ENCODE data around the gene RHPN2. TPM values are rescaled to one million over a fixed set of nuclear protein-coding genes. Genes with fewer than 3 reads are reported as not detected.
"Not testable (repeated sequence)": the region's sequence is repeated elsewhere in the genome, so short reads cannot be mapped to it uniquely, and the experiment has no call there.

The RHPN2 gene
- polyA plus RNA-seq, 3 donors: 17.4 to 21.3 (median 18.4) TPM

- no peak for DNase-seq (ENCODE audit: low read depth in 3 of 3, low spot score in 2 of 3)
Measured at GRCh38 chr19:33067121-33067520, 2.4 kb upstream of the RHPN2 start.

- no peak for DNase-seq (ENCODE audit: low read depth in 3 of 3, low spot score in 2 of 3)
Measured at GRCh38 chr19:33066543-33066942, 1.9 kb upstream of the RHPN2 start.

GRCh38 chr19:33064458-33064791 is 263 bp downstream of the RHPN2 start:
- DNase-seq (ENCODE audit: low read depth in 3 of 3, low spot score in 2 of 3): no peak

- no peak for DNase-seq (ENCODE audit: low read depth in 3 of 3, low spot score in 2 of 3)
Measured at GRCh38 chr19:33063753-33064457, 783 bp downstream of the RHPN2 start.

- DNase-seq (ENCODE audit: low read depth in 3 of 3, low spot score in 2 of 3): no peak
Measured at GRCh38 chr19:33063356-33063752, 1.3 kb downstream of the RHPN2 start.

- DNase-seq (ENCODE audit: low read depth in 3 of 3, low spot score in 2 of 3): no peak
Measured at GRCh38 chr19:33062902-33063301, 1.8 kb downstream of the RHPN2 start.

GRCh38 chr19:33060586-33060985 is 4.1 kb downstream of the RHPN2 start:
- no peak for DNase-seq (ENCODE audit: low read depth in 3 of 3, low spot score in 2 of 3)

GRCh38 chr19:33055718-33056117 is 9.0 kb downstream of the RHPN2 start:
- DNase-seq (ENCODE audit: low read depth in 3 of 3, low spot score in 2 of 3): no peak

- DNase-seq (ENCODE audit: low read depth in 3 of 3, low spot score in 2 of 3): no peak
Measured at GRCh38 chr19:33054623-33055022, 10.1 kb downstream of the RHPN2 start.

GRCh38 chr19:33052352-33052972 is 12.2 kb downstream of the RHPN2 start:
- no peak for DNase-seq (ENCODE audit: low read depth in 3 of 3, low spot score in 2 of 3)

GRCh38 chr19:33050110-33050509 is 14.6 kb downstream of the RHPN2 start:
- no peak for DNase-seq (ENCODE audit: low read depth in 3 of 3, low spot score in 2 of 3)

- DNase-seq (ENCODE audit: low read depth in 3 of 3, low spot score in 2 of 3): no peak
Measured at GRCh38 chr19:33048806-33049676, 15.6 kb downstream of the RHPN2 start.

- DNase-seq (ENCODE audit: low read depth in 3 of 3, low spot score in 2 of 3): no peak
Measured at GRCh38 chr19:33047422-33047821, 17.3 kb downstream of the RHPN2 start.

GRCh38 chr19:33041828-33042160 is 22.9 kb downstream of the RHPN2 start:
- DNase-seq (ENCODE audit: low read depth in 3 of 3, low spot score in 2 of 3): not testable (repeated sequence)

- DNase-seq (ENCODE audit: low read depth in 3 of 3, low spot score in 2 of 3): peak; percentile 60 to 76 (median 69)
Measured at GRCh38 chr19:33040994-33041827, 23.5 kb downstream of the RHPN2 start.

- no peak for DNase-seq (ENCODE audit: low read depth in 3 of 3, low spot score in 2 of 3)
Measured at GRCh38 chr19:33039815-33040214, 24.9 kb downstream of the RHPN2 start.

GRCh38 chr19:33039108-33039599 is 25.5 kb downstream of the RHPN2 start:
- no peak for DNase-seq (ENCODE audit: low read depth in 3 of 3, low spot score in 2 of 3)

GRCh38 chr19:33037168-33038025 is 27.3 kb downstream of the RHPN2 start:
- DNase-seq (ENCODE audit: low read depth in 3 of 3, low spot score in 2 of 3): not testable (repeated sequence)

GRCh38 chr19:33036370-33037167 is 28.1 kb downstream of the RHPN2 start:
- not testable (repeated sequence) for DNase-seq (ENCODE audit: low read depth in 3 of 3, low spot score in 2 of 3)

Data from right renal cortex interstitium (tissue), 3 donors.